NT2/D1 (cell line): ENCODE measurements around the gene GPR157.

Experiments used
- SUZ12 ChIP-seq: IDR thresholded peaks from 2 replicates; pipeline ENCODE4 v1.6.1; 2011; ENCODE audit not compliant: insufficient read length, insufficient read depth; ENCODE audit errors: extremely low read depth
- YY1 ChIP-seq: IDR thresholded peaks from 2 replicates; pipeline ENCODE4 v1.6.1; 2011; ENCODE audit not compliant: insufficient read length, insufficient read depth
- ZNF274 ChIP-seq: IDR thresholded peaks from 2 replicates; pipeline ENCODE4 v1.6.1; 2011; ENCODE audit warnings: mild to moderate bottlenecking, low read depth, low read length

DNA sequence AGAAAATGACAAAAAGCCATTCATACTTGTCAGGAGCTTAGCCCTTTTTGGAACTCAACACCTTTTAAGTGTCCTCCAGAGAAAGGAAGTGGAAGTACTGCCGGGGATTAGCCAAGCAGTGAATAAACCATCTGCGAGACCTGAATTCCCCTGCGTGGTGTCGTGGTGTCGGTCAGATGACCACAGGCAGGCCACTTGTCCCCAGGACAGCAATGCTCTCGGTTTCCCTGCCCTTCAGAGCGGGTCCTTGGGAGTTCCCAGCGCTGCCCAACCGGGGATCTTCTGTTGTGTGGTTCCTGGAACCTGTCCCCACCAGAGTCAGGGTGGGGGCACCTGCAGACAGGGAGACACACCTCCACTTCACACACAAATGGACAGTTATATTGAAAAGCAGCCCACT is 9.2 kb downstream of the GPR157 start:
- TF ChIP-seq ZNF274 = no peak
- no peak for TF ChIP-seq SUZ12
- TF ChIP-seq YY1 = no peak
